ENCODE results near the gene DNAH9. TPM values are rescaled to one million over a fixed set of nuclear protein-coding genes. Genes with fewer than 3 reads are reported as not detected.

Gene DNAH9
- total and polyA plus RNA-seq, 5 donors, result 0.20 to 0.47 (median 0.30) TPM; not detected in 1

DNA sequence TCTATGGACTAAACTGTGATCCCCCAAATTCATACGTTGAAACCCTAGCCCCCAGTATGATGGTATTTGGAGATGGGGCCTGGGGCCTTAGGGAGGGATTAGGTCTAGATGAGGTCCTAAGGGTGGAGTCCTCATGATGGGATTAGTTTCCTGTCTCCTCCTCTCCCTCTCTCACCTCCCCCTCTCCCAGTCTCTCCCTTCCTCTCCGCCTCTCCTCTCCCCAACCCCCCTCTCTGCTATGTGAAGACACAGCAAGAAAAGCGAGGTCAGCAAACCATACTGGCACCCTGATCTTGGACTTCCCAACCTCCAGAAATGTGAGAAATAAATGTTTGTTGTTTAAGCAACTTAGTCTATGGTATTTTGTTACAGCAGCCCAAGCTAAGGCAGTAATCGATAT is 383.6 kb downstream of the DNAH9 start:
- Histone ChIP-seq H3K4me3 (ENCODE audit: low read length) (no peak overlapping the region), H3K27me3 (ENCODE audit: control insufficient read depth, insufficient read depth) (no peaks in the 10 kb centered on the region), H3K27ac (ENCODE audit: low read length) (no peak overlapping the region), H3K4me1 (ENCODE audit: control insufficient read depth, insufficient read depth, low read length) (peaks cover 1% of the 10 kb centered on the region), H3K9me3 (ENCODE audit: control insufficient read depth, low read length) (no peaks in the 10 kb centered on the region)
- no peak for ATAC-seq
- no peak for DNase-seq
- intact Hi-C loops (cut with DNase I), result loop anchor here in 1 of 4 donors (10.0 kb wide), 1 partner anchor 1107 kb away; no protein-coding TSS in a partner anchor
- WGBS, result 90% methylated on average over 4 of the region's 4 CpGs

- Histone ChIP-seq H3K27me3 (ENCODE audit: control insufficient read depth, insufficient read depth) (no peaks in the 10 kb centered on the region), H3K4me1 (ENCODE audit: control insufficient read depth, insufficient read depth, low read length) (peaks cover 1% of the 10 kb centered on the region), H3K27ac (ENCODE audit: low read length) (no peak overlapping the region), H3K9me3 (ENCODE audit: control insufficient read depth, low read length) (no peaks in the 10 kb centered on the region), H3K4me3 (ENCODE audit: low read length) (no peak overlapping the region)
- 88% methylated on average over 4 of the region's 4 CpGs for WGBS
- DNase-seq (peak; percentile 21 to 63 (median 43)), ATAC-seq (peak; percentile 55 to 88)
- intact Hi-C loops (cut with DNase I), result loop anchor here in 2 of 4 donors (5.0 to 10.0 kb wide), 2 partner anchors 1109 to 1112 kb away; no protein-coding TSS in a partner anchor
Observed at GRCh38 chr17:11986179-11986941, 388.1 kb downstream of the DNAH9 start.

GRCh38 chr17:11986942-11987329 is 388.7 kb downstream of the DNAH9 start:
- H3K4me1 ChIP-seq (ENCODE audit: control insufficient read depth, insufficient read depth, low read length), result no peaks in the 10 kb centered on the region
- 37% methylated on average over 5 of the region's 5 CpGs for WGBS

GRCh38 chr17:11990363-11990983 is 392.2 kb downstream of the DNAH9 start:
- 85% methylated on average over 7 of the region's 7 CpGs for WGBS
- Histone ChIP-seq H3K4me1 (ENCODE audit: control insufficient read depth, insufficient read depth, low read length) (no peaks in the 10 kb centered on the region), H3K27ac (ENCODE audit: low read length) (no peak overlapping the region), H3K9me3 (ENCODE audit: control insufficient read depth, low read length) (no peaks in the 10 kb centered on the region), H3K4me3 (ENCODE audit: low read length) (no peak overlapping the region), H3K27me3 (ENCODE audit: control insufficient read depth, insufficient read depth) (no peaks in the 10 kb centered on the region)
- DNase-seq (no peak), ATAC-seq (no peak)
- intact Hi-C loops (cut with DNase I), result no loop called here

More at GRCh38 chr17:11986942-11987329, 388.7 kb downstream of the DNAH9 start:
- peak; percentile 73 to 74 for ATAC-seq
- peak in 1 of 3 donors; percentile 66 for DNase-seq
- Histone ChIP-seq H3K27me3 (ENCODE audit: control insufficient read depth, insufficient read depth) (no peaks in the 10 kb centered on the region), H3K9me3 (ENCODE audit: control insufficient read depth, low read length) (no peaks in the 10 kb centered on the region), H3K27ac (ENCODE audit: low read length) (no peak overlapping the region), H3K4me3 (ENCODE audit: low read length) (no peak overlapping the region)
- intact Hi-C loops (cut with DNase I), result loop anchor here in 2 of 4 donors (5.0 to 10.0 kb wide), 2 partner anchors 1110 to 1112 kb away; no protein-coding TSS in a partner anchor

- no peaks in the 10 kb centered on the region for H3K9me3 ChIP-seq (ENCODE audit: control insufficient read depth, low read length)
- DNase-seq (no peak), ATAC-seq (no peak)
- intact Hi-C loops (cut with DNase I), result no loop called here
- no peaks in the 10 kb centered on the region for H3K27me3 ChIP-seq (ENCODE audit: control insufficient read depth, insufficient read depth)
- WGBS, result 69% methylated on average over 4 of the region's 4 CpGs
- H3K4me1 ChIP-seq (ENCODE audit: control insufficient read depth, insufficient read depth, low read length), result no peaks in the 10 kb centered on the region
- no peak overlapping the region for H3K27ac ChIP-seq (ENCODE audit: low read length)
- H3K4me3 ChIP-seq (ENCODE audit: low read length), result no peak overlapping the region
Observed at GRCh38 chr17:11991461-11991860, 393.2 kb downstream of the DNAH9 start.

DNA sequence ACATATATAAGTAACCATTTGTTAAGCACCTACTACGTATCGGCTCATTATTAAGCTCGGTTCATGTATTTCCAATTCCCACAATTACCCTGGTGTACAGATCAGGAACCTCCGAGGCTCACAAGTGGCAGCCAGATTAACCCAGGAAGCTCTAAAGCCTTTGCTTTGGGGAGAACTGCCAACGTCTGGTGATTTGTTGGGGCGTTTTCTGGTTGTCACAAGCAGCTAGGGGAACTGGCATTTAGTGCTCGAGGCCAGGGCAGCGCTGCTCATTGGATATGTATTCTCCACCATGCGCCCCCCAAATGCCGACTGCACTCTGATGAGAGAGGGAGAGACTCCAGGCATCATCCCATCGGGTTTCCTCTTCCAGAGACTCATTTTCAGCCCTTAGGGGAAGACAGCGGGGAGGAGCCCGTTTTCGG is 398.5 kb downstream of the DNAH9 start:
- no peak for DNase-seq
- ATAC-seq, result peak; percentile 5 to 53
- no peaks in the 10 kb centered on the region for H3K9me3 ChIP-seq (ENCODE audit: control insufficient read depth, low read length)
- peak overlapping the region; percentile 56 for H3K4me3 ChIP-seq (ENCODE audit: low read length)
- no peaks in the 10 kb centered on the region for H3K4me1 ChIP-seq (ENCODE audit: control insufficient read depth, insufficient read depth, low read length)
- H3K27ac ChIP-seq (ENCODE audit: low read length), result peak overlapping the region; percentile 72
- no peaks in the 10 kb centered on the region for H3K27me3 ChIP-seq (ENCODE audit: control insufficient read depth, insufficient read depth)
- intact Hi-C loops (cut with DNase I), result no loop called here
- 0% methylated on average over 14 of the region's 14 CpGs for WGBS

DNA sequence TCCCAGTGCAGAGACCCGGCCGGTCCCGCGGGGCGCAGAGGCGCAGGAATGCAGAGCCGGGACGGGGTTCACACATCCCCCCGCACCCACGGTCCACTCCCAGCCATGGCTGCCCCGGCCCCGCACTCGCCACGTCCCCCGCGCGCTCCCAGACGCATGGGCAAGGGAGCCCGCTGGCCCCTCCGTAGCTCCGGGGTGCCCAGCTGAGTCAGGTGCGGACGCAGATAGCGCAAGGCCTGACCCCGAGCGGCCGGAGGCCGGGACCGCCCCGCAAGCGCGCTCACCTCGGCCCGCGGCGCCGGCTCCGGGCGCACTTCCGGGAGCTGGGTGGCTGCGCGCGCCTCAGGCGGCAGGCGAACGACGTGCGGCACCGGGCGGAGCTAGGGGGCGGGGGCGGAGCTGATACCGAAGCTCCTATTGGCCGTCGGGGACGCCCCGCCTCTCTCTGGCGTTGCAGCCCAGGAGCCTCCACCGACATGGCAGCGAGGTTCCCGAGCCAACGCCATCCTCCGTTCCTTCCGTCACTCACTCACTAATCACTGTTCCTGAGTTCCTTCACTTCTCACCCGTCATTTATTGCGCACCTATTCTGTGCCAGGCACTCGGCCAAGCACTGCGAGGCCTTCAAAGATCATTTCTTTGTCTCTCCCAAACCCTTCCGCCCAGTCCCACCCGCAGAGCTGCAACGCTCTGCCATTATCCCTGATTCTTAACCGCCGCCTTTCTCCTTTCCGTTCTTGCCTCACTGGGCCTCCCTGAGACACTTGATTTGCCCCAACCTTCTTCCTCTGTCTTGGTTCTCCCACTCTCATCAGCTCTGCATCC is 399.1 kb downstream of the DNAH9 start, which contains the start of gene ZNF18:
TSS of gene ZNF18 (minus strand) at position 329 of the 825 bp plus-strand sequence. CDS start 4,646 bp downstream, outside the sequence.
- ATAC-seq, result peak; percentile 99 to 100
- Histone ChIP-seq H3K4me3 (ENCODE audit: low read length) (peak within 1 kb of the TSS; percentile 56), H3K27ac (ENCODE audit: low read length) (peak within 1 kb of the TSS; percentile 72), H3K4me1 (ENCODE audit: control insufficient read depth, insufficient read depth, low read length) (no peaks in the 10 kb centered on the region), H3K9me3 (ENCODE audit: control insufficient read depth, low read length) (no peaks in the 10 kb centered on the region), H3K27me3 (ENCODE audit: control insufficient read depth, insufficient read depth) (no peaks in the 10 kb centered on the region)
- DNase-seq, result peak; percentile 99 to 100 (median 99)
- intact Hi-C loops (cut with DNase I), result no loop called here
- WGBS, result under 1% methylated on average over 74 of the region's 74 CpGs

DNA sequence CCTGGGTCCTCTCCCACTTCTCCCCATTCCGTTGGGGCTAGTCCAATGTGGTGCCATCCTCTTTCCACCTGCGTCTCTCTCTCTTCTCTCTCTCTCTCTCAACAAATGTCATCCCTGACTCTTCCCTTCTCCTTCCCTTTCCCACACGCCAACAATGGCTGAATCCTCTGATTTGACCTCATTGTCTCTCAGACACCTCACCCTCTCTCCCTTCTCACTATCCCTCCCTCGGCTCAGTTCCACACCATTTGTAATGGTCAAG is 399.6 kb downstream of the DNAH9 start:
- no peaks in the 10 kb centered on the region for H3K27me3 ChIP-seq (ENCODE audit: control insufficient read depth, insufficient read depth)
- H3K4me3 ChIP-seq (ENCODE audit: low read length), result peak overlapping the region; percentile 56
- intact Hi-C loops (cut with DNase I), result no loop called here
- 48% methylated on average over 4 of the region's 4 CpGs for WGBS
- peak overlapping the region; percentile 51 for H3K27ac ChIP-seq (ENCODE audit: low read length)
- DNase-seq (no peak), ATAC-seq (peak in 1 of 2 donors; percentile 1)
- no peaks in the 10 kb centered on the region for H3K4me1 ChIP-seq (ENCODE audit: control insufficient read depth, insufficient read depth, low read length)
- H3K9me3 ChIP-seq (ENCODE audit: control insufficient read depth, low read length), result no peaks in the 10 kb centered on the region

- DNase-seq (no peak), ATAC-seq (no peak)
- H3K4me3 ChIP-seq (ENCODE audit: low read length), result no peak overlapping the region
- intact Hi-C loops (cut with DNase I), result no loop called here
- no peaks in the 10 kb centered on the region for H3K4me1 ChIP-seq (ENCODE audit: control insufficient read depth, insufficient read depth, low read length)
- 78% methylated on average over 5 of the region's 5 CpGs for WGBS
- H3K27me3 ChIP-seq (ENCODE audit: control insufficient read depth, insufficient read depth), result no peaks in the 10 kb centered on the region
- H3K27ac ChIP-seq (ENCODE audit: low read length), result no peak overlapping the region
- no peaks in the 10 kb centered on the region for H3K9me3 ChIP-seq (ENCODE audit: control insufficient read depth, low read length)
Observed at GRCh38 chr17:11999696-12000095, 401.4 kb downstream of the DNAH9 start.

- H3K4me1 ChIP-seq (ENCODE audit: control insufficient read depth, insufficient read depth, low read length), result no peaks in the 10 kb centered on the region
- H3K27me3 ChIP-seq (ENCODE audit: control insufficient read depth, insufficient read depth), result no peaks in the 10 kb centered on the region
- no peak for DNase-seq
- no peak for ATAC-seq
- H3K4me3 ChIP-seq (ENCODE audit: low read length), result no peak overlapping the region
- WGBS, result 82% methylated on average over 5 of the region's 5 CpGs
- no peak overlapping the region for H3K27ac ChIP-seq (ENCODE audit: low read length)
- no peaks in the 10 kb centered on the region for H3K9me3 ChIP-seq (ENCODE audit: control insufficient read depth, low read length)
- intact Hi-C loops (cut with DNase I), result no loop called here
Observed at GRCh38 chr17:12007466-12007865, 409.2 kb downstream of the DNAH9 start.

Measured in right cardiac atrium (tissue), 5 donors.